ENCODE results near the gene UBAC2.

GRCh38 chr13:99223587-99223986, 22.9 kb downstream of the UBAC2 start:
- TF ChIP-seq CTCF (IDR thresholded peaks at IDR 0.05) (no peak), EP300 (IDR thresholded peaks at IDR 0.05) (no peak)
